NAMALWA (cell line): ENCODE measurements around the gene MAST1.
"Not testable (repeated sequence)": the region's sequence is repeated elsewhere in the genome, so short reads cannot be mapped to it uniquely, and the experiment has no call there.

Source experiments
- DNase-seq: peaks from one replicate; pipeline ENCODE4 v3.0.0-alpha.2; 2015; ENCODE audit warnings: low spot score

MAST1 gene

GRCh38 chr19:12872255-12872654 lies 33.9 kb downstream of the MAST1 start:
- DNase-seq = peak; percentile 53

GRCh38 chr19:12872941-12873890 lies 34.9 kb downstream of the MAST1 start:
- peak; percentile 99 for DNase-seq

- no peak for DNase-seq
These were observed 35.8 kb downstream of the MAST1 start for GRCh38 chr19:12873891-12874745.

GRCh38 chr19:12875086-12875485 lies 36.8 kb downstream of the MAST1 start:
- DNase-seq = no peak

- DNase-seq = no peak
These were observed 42.3 kb downstream of the MAST1 start for GRCh38 chr19:12880551-12881171.

GRCh38 chr19:12881172-12881808 lies 43.0 kb downstream of the MAST1 start, which contains the start of gene DNASE2:
TSS of gene DNASE2 (minus strand) at chr19:12881449. CDS start at chr19:12881375, 74 bp downstream.
- peak; percentile 97 for DNase-seq

- DNase-seq = no peak
These were observed 44.3 kb downstream of the MAST1 start for GRCh38 chr19:12882589-12882988.

- DNase-seq = no peak
These were observed 45.9 kb downstream of the MAST1 start for GRCh38 chr19:12884202-12884601.

- DNase-seq = no peak
These were observed 46.3 kb downstream of the MAST1 start for GRCh38 chr19:12884627-12884925.

GRCh38 chr19:12884926-12885748 lies 46.8 kb downstream of the MAST1 start:
- peak; percentile 60 for DNase-seq

GRCh38 chr19:12885749-12886650 lies 47.7 kb downstream of the MAST1 start:
- no peak for DNase-seq

- DNase-seq = no peak
These were observed 48.3 kb downstream of the MAST1 start for GRCh38 chr19:12886651-12886968.

- DNase-seq = no peak
These were observed 48.8 kb downstream of the MAST1 start, which contains the start of gene KLF1 for GRCh38 chr19:12886969-12887747. TSS of gene KLF1 (minus strand) at chr19:12887201. CDS start at chr19:12887140, 61 bp downstream.

GRCh38 chr19:12888006-12888603 lies 49.8 kb downstream of the MAST1 start:
- no peak for DNase-seq

- not testable (repeated sequence) for DNase-seq
These were observed 52.0 kb downstream of the MAST1 start for GRCh38 chr19:12890299-12890786.

- DNase-seq = peak; percentile 99
These were observed 52.7 kb downstream of the MAST1 start, which contains the start of gene GCDH for GRCh38 chr19:12890787-12891552. TSS of gene GCDH (plus strand) at chr19:12891160. CDS start at chr19:12891305, 145 bp downstream.

- no peak for DNase-seq
These were observed 53.3 kb downstream of the MAST1 start for GRCh38 chr19:12891553-12892021.

- DNase-seq = no peak
These were observed 55.3 kb downstream of the MAST1 start for GRCh38 chr19:12893582-12893981.
